GM21576 (cell line): ENCODE data around the gene KCNG2.
"Not testable (repeated sequence)": the region's sequence is repeated elsewhere in the genome, so short reads cannot be mapped to it uniquely, and the experiment has no call there.

Source experiments
- ATAC-seq: cut with Tn5 transposase; IDR thresholded peaks from one replicate; pipeline ENCODE4 v1.9.1; 2021; ENCODE audit warnings: mild to moderate bottlenecking, moderate library complexity; ENCODE audit not compliant: unreplicated experiment

Gene KCNG2

GRCh38 chr18:79866889-79867574 is 69.3 kb downstream of the KCNG2 start:
- ATAC-seq = no peak

GRCh38 chr18:79867666-79868065 is 69.9 kb downstream of the KCNG2 start:
- no peak for ATAC-seq

- no peak for ATAC-seq
Measured at GRCh38 chr18:79868168-79868784, 70.5 kb downstream of the KCNG2 start.

- no peak for ATAC-seq
Measured at GRCh38 chr18:79868811-79869541, 71.2 kb downstream of the KCNG2 start.

GRCh38 chr18:79869591-79870300 is 72.0 kb downstream of the KCNG2 start:
- ATAC-seq = no peak

- ATAC-seq = no peak
Measured at GRCh38 chr18:79870301-79871025, 72.7 kb downstream of the KCNG2 start.

- ATAC-seq = no peak
Measured at GRCh38 chr18:79871026-79871390, 73.3 kb downstream of the KCNG2 start.

- ATAC-seq = no peak
Measured at GRCh38 chr18:79871481-79872091, 73.8 kb downstream of the KCNG2 start.

- ATAC-seq = no peak
Measured at GRCh38 chr18:79872527-79873444, 75.0 kb downstream of the KCNG2 start.

GRCh38 chr18:79873449-79874110 is 75.8 kb downstream of the KCNG2 start:
- no peak for ATAC-seq

- no peak for ATAC-seq
Measured at GRCh38 chr18:79874553-79875530, 77.1 kb downstream of the KCNG2 start.

- no peak for ATAC-seq
Measured at GRCh38 chr18:79875531-79875919, 77.8 kb downstream of the KCNG2 start.

- no peak for ATAC-seq
Measured at GRCh38 chr18:79875931-79876461, 78.3 kb downstream of the KCNG2 start.

GRCh38 chr18:79876497-79876896 is 78.8 kb downstream of the KCNG2 start:
- no peak for ATAC-seq

GRCh38 chr18:79877163-79878091 is 79.7 kb downstream of the KCNG2 start:
- no peak for ATAC-seq

GRCh38 chr18:79878246-79878645 is 80.5 kb downstream of the KCNG2 start:
- not testable (repeated sequence) for ATAC-seq
